Measurements from ENCODE around the gene TESMIN. TPM values are rescaled to one million over a fixed set of nuclear protein-coding genes. Genes with fewer than 3 reads are reported as not detected.

Gene TESMIN
- polyA plus RNA-seq, 3 donors, result 16.3 to 18.6 (median 18.1) TPM

DNA sequence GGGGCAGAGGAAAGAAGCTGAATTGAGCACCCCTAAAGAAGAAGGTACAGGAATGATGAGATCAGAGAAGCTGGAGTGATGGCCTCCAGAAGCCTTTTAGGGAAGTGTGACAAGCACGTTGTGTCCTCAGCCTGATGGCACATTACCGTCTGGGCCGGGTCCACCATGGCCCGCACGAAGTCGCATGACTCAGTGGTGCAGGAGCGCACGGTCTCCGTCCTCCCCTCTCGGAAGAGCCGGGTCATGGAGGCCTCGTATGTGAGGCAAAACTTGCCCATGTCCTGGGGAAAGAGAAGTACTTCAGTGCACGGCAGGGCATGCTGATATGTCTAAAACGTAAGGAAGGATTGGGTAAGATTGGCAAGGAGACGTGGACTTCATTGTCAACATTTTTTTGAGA is 11.2 kb upstream of the TESMIN start:
- no peak for DNase-seq (ENCODE audit: low read depth in 3 of 3, low spot score in 2 of 3)

DNA sequence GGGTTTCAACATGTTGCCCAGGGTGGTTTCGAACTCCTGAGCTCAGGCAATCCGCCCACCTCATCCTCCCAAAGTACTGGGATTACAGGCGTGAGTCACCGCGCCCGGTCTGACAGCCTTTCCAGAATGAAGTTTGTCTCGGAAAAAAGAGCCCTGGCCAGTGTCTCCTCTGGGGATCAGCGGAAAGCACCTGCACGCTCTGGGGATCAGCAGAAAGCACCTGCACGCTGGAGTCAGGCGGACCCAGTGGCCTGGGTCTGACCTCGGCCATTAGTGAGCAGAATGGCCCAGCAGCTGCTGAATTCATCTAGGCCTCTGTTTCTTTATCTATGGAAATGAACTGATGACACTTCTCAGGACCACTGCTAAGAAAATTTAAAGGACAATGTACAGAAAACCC is 10.5 kb upstream of the TESMIN start:
- no peak for DNase-seq (ENCODE audit: low read depth in 3 of 3, low spot score in 2 of 3)

DNA sequence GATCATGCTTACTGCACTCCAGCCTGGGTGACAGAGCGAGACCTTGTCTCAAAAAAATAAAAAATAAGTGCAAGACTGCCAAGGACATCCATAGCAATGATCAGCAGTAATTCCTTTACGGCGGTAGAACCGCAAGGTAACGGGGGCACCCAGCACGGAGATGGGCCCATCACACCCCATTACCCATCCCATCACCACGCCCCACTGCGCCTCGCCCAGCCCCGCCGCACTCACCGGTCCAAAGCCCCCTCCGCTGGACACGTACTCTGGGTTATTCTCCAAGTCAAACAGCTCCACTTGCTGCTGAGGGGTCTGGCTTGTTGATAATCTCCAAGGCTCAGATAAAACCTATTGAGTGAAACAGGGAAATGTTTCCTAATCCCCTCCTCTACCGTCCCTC is 8.7 kb upstream of the TESMIN start:
- DNase-seq (ENCODE audit: low read depth in 3 of 3, low spot score in 2 of 3), result no peak

DNA sequence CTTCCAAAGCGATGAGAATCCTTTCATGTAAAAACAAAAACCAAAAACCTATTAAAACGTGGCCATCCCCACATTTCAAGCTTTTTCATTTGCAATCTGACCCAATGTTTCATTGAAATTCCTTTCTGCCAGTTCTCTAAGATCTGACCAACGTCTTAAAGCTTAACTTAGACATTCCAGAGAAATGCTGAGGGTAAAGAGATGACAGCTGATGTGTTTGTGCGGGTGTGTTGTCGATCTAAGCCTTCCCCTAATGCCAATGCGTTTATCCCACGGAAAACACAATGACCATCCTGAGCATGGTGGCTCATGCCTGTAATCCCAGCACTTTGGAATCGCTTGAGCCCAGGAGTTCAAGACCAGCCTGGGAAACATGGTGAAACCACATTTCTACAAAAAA is 6.4 kb upstream of the TESMIN start:
- DNase-seq (ENCODE audit: low read depth in 3 of 3, low spot score in 2 of 3), result no peak

DNA sequence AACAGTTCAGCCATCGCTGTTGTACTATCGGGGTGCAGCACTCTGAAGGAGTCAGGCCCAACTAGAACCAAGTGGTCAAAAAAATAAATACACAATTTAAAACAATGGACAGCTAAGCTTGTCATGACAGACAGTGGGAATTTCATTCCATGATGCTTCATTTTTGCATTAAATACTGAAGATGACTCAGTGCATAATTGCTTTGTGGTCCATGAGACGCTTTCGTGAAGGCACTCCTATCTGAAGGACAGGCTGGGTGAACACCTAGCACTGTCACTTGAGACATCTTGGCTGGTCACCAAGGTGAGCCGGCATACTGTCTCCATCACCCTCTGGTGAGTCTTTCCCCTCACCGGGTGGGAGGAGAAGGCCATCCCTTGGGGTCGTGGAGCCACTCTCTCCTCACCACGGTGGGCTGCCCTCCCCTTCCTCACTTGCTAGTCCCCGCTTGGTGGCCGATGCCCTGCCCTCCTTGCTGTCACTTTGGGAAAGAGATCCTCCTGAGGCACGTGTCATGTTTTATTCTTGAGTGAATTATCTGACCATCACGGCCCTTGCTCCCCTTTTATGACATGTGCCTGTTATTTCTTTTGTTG is 4.9 kb upstream of the TESMIN start:
- no peak for DNase-seq (ENCODE audit: low read depth in 3 of 3, low spot score in 2 of 3)

DNA sequence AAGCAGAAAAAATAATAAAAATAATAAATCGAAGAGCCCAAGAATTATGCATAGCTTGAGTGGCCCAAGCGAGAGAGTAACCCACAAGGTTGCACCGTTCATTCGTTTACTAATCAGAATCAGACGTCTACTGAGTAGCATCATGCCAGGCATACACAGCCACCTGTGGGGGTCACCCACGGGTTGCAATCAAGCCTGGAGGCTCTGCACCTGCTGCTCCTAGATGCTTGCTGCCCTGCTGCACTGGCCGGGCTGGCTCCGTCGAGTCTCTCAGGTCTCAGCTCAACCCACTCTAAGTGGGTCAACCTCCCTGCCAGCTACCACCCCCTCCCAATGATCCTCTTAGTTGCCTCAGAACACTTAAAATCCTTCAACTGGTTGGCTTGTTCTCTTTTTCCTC is 2.0 kb upstream of the TESMIN start:
- no peak for DNase-seq (ENCODE audit: low read depth in 3 of 3, low spot score in 2 of 3)

DNA sequence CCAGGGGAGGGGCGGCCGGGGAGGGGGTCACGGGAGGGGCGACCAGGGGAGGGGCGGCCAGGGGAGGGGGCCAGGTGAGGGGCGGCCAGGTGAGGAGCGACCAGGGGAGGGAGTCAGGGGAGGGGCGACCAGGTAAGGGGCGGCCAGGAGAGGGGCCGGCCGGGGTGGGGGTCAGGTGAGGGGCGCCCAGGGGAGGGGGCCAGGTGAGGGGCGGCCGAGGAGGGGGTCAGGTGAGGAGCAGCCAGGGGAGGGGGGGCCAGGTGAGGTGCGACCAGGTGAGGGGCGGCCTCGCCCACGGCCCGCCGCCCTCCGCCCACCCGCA is 355 bp downstream of the TESMIN start:
- DNase-seq (ENCODE audit: low read depth in 3 of 3, low spot score in 2 of 3), result no peak

DNA sequence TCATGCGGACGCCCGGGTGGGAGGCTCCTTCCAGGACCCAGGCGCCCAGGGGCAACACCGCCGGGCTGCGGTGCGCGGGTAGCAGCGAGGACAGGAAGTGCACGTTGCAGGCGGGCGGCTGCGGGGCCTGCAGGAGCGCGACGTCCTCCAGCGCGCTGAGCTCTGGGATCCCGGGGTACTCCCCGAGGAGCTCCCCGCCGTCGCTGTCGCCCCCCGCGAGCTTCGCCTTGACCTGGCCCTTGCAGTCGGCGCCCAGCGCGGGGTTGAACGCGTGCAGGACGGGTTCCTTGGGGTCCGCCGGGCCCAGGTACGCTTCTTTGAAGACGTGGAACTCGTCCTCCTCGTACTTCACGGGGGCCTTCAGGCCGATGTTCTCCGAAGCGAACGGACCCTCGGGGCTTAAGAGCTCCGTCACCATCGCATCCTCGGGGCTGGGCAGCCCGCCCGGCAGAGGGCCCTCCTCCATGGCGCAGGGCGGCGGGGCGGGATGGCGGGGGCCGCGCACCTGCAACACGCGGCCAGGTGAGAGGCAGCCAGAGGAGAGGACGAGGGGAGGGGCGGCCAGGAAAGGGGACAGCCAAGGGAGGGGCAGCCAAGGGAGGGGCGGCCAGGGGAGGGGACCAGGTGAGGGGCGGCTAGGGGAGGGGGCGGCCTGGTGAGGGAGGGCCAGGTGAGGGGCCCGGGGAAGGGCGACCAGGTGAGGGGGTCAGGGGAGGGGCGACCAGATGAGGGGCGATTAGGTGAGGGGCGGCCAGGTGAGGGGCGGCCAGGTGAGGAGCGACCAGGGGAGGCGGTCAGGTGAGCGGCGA is 921 bp downstream of the TESMIN start:
- DNase-seq (ENCODE audit: low read depth in 3 of 3, low spot score in 2 of 3), result no peak

DNA sequence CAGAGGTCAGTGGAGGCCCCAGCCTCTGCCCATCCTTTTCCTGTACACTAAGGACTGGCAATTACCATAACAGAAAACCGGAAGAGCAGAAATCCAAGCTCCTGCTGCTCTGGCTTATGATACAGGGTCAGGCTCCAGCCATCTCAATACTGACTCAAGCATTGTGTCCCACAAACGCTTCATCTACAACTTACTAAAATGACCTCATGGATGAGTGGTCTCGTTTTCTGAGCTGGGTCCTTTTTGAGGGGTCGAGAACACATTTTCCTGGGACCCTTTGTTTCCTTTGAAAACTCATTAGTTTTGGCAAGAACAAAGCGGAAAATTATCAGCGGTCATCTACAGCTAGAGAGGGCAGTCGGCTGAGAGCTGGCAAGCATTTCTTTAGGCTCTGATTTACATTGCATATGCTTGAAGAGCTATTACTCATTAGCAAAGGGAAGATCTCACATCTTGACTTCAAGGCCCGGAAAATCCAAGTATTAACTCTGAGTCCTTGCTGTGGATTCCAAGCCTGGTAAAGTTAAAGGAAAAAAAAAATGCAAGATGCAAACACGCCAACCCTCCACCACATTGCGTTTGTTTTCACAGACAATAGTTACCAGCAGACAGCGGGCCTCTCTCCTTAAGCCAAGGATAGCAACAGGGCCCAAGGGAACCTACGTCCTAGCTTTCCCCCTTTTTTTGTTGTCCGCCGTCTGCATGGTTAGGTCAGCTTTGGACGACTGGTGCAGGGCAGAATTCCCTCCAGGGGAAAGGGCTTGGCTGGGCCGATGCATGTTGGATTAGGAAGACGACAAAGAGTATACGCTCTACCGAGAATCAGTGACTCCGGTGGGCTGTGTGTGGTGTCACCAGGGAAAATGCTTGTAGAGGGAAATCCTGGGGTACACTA is 1.8 kb downstream of the TESMIN start:
- no peak for DNase-seq (ENCODE audit: low read depth in 3 of 3, low spot score in 2 of 3)

DNA sequence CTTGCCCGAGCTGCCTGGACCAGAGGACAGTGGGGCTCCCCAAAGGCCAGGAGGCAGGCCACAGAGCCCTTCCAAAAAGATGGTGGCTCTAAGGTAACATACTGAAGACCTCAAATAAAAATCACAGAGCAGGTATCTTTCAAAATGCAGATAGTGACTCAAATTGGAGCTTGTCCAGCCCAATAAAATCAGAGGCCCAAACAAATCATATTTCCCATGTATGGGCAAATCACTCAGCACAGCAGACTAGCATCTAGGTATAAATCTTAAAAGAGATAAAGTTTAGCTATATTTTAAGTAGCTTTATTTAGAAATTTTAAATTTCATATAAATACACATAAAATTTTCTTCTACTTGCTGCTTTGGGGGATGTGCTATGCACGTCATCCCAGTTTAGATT is 3.3 kb downstream of the TESMIN start:
- DNase-seq (ENCODE audit: low read depth in 3 of 3, low spot score in 2 of 3), result no peak

DNA sequence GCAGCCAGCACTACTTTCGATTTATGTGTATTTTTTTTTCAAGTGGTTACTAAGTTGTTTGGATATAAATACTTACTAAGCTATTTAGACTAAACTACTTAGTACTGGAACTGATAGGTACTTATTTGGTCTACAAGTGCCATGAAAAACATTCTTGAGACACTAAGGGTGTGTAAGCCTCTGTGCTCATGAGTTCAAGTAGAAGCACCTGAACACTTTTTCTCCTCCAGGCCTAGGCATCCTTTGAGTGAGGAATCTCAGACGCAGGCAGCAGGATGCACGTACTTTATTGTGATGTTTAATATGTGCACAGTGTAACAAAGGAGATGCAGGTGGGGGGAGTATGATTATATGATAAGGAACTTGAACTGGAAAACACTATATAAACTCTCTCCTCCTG is 7.8 kb downstream of the TESMIN start:
- DNase-seq (ENCODE audit: low read depth in 3 of 3, low spot score in 2 of 3), result no peak

DNA sequence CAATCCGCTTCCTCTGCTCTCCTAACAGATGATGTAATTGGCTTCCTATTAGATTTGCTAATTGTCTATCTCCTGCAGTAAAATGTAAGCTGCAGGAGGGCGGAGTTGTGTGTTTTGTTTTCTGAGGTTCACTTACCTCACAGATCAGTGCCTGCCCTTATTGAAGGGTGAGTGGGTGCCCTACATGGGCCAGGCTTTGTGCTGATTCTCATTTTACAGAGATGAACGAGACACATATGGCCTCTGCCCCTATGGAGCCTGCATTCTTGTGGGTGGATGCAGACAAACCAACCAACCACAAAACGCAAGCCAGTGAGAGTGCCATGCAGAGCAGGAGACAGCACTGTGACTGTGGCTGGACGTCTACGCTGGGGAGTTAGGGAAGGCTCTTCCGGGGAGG is 9.9 kb downstream of the TESMIN start:
- no peak for DNase-seq (ENCODE audit: low read depth in 3 of 3, low spot score in 2 of 3)

DNA sequence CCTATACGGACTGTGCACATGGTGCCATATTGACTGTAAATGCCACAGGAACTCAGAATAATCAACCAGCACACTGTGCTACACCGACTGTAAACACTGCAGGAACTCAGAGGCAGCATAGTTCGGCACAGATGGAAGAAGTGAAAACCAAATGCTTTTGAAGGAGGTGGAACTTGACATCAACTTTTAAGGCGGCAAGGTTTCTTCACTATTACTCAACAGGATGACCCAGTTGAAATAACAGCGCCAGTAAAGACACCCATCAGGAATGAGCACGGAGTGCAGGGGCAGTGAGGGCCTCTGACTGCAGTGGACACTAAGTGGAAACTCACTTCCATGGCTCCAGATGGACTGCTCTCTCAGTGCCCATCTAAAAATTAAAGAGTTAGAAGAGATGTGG is 15.7 kb downstream of the TESMIN start:
- no peak for DNase-seq (ENCODE audit: low read depth in 3 of 3, low spot score in 2 of 3)

DNA sequence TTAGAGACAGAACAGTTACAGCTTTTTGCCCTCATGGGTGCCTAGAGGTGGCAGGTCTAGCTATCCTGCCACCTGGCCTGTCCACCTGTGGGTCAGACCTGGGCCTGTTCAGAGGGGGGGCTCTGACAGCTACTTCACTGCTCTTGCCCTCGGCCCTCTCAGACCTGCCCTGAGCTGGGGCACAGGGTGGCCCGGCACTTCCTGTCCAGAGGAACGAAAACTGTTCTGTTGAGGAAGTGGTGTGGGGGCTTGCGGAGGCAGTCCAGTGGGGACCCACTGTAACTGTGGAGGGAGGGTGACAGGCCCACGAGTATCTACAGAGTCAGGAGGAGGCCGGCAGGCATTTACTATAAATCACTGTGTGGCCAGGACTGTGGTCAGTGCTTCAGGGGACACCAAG is 16.2 kb downstream of the TESMIN start:
- DNase-seq (ENCODE audit: low read depth in 3 of 3, low spot score in 2 of 3), result no peak

DNA sequence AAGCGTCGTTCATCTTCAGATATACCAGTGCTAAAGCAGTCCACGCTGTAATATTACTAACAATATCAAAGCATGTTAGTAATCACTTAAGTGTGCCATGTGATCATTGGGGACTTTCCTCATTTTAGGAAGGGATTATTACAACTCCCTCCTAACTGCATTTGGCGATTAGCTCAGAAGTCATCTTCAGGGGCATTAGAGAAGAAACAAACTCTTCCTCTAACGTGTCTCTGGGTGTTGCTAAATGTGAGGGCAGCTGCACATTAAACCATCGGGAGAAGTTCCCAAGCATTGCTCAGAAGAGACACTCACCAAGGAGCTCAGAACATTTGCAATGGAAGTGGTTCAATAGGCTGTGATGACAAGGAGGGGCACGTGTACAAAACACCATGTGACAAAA is 17.2 kb downstream of the TESMIN start:
- DNase-seq (ENCODE audit: low read depth in 3 of 3, low spot score in 2 of 3), result no peak

DNA sequence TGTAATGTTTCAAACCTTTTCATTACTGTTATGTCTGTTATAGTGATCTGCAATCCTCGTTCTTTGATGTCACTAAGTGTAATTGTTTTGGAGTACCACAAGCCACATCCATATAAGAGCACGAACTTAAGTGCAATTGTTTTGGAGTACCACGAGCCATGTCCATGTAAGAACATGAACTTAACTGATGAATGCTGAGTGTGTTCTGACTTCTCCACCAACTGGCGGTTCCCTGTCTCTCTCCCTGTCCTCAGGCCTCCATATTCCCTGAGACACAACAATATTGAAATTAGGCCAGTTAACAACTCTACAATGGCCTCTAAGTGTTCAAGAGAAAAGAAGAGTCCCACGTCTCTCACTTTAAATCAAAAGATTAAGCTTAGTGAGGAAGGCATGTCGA is 23.5 kb downstream of the TESMIN start:
- DNase-seq (ENCODE audit: low read depth in 3 of 3, low spot score in 2 of 3), result no peak

DNA sequence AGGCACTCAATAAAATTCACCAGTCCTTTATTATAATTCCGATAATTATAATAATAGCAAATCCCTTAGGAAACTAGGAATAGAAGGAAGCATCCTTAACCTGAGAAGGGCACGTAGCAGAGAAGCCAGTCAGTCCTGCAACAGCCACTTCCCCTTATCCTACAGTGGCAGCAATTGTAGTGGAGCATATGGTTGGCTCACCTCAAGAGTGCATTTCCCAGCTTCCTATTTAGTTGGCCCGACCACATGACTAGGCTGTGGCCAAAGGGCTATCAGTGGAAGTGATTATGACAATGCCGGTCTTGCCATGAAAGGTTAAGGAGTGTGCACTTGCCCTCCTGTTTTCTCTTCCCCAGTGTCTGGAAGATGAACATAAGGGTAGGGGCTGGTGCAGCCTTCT is 27.0 kb downstream of the TESMIN start:
- no peak for DNase-seq (ENCODE audit: low read depth in 3 of 3, low spot score in 2 of 3)

DNA sequence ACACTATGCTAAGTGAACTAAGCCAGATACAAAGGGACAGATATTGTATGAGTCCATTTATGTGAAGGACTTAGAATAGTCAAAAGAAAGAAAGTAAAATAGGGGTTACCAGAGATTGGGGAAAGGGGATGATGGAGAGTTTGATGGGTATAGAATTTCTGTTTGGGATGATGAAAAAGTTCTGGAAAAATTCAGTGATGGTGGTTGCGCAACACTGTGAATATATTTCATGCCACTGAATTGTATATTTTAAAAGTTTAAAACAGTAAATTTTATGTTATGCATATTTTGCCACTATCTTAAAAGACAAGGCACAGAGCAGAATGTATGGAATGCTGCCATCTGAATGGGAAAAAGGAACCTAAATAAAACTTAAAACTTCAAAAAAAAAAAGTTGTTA is 29.2 kb downstream of the TESMIN start:
- no peak for DNase-seq (ENCODE audit: low read depth in 3 of 3, low spot score in 2 of 3)

DNA sequence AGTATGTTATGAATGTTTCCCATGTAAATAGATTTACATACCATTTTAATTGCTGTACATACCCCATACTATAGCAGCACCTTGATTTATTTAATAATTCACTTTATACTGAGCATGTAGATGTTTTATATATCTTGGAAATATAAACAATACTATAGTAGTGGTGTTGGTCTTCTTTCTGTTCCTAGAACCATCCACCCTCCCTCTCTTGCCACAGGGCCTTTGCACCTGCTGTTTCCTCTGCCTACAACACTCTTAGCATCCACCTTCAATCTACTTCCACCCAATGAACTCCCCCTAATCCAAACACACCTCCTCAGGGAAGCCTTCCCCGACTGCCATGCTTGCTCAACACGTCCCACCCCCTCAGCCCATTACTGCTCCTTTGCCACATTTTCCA is 30.2 kb downstream of the TESMIN start:
- DNase-seq (ENCODE audit: low read depth in 3 of 3, low spot score in 2 of 3), result no peak

DNA sequence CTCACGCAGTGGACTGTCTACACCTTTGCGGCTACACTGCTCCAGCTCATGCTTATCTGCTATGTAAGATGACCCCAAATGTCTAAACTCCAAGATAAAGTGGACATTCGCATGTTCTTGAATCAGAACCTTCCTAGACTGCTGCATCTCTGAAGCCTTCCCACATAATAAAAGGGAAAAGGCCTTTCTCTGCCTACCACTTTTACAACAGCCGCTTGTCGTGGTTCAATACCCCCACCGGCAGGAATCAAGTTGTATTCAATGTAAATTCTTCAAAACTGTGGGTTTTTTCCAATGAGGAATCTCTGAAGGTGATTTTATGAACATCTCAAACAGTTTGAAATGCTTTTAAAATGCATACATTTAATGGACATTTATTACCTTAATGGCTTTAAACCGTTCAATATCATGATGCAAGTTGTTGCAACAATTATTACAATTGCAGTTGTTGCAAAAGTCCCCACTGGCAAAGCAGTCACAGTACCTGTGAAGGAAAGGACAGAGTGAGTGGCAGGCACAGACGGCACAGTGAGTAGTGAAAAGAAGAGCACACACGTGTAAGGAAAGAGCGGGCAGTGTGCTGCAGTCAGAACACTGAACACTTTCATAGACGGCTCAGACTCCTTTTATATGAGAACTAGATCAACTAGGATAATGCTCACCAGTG is 35.7 kb downstream of the TESMIN start:
- DNase-seq (ENCODE audit: low read depth in 3 of 3, low spot score in 2 of 3), result no peak
